HG03045 (cell line): ENCODE results near the gene HAUS5.
"Not testable (repeated sequence)": the region's sequence is repeated elsewhere in the genome, so short reads cannot be mapped to it uniquely, and the experiment has no call there.

Source experiments
- ATAC-seq: cut with Tn5 transposase; IDR thresholded peaks from one replicate; pipeline ENCODE4 v1.9.1; 2021; ENCODE audit warnings: mild to moderate bottlenecking, moderate library complexity; ENCODE audit not compliant: unreplicated experiment

Gene HAUS5

GRCh38 chr19:35612559-35613321 is at the start of gene HAUS5:
TSS of gene HAUS5 (plus strand) at chr19:35612735. CDS start at chr19:35612795, 60 bp downstream.
- ATAC-seq = peak; percentile 73

GRCh38 chr19:35562776-35563175 is 49.8 kb upstream of the HAUS5 start:
- no peak for ATAC-seq

GRCh38 chr19:35563207-35563829 is 49.2 kb upstream of the HAUS5 start, which contains the start of gene ATP4A:
TSS of gene ATP4A (minus strand) at chr19:35563658. CDS start at chr19:35563629, 29 bp downstream.
- ATAC-seq = no peak

- no peak for ATAC-seq
Measured at GRCh38 chr19:35565016-35565856, 47.3 kb upstream of the HAUS5 start.

- ATAC-seq = no peak
Measured at GRCh38 chr19:35566738-35567137, 45.8 kb upstream of the HAUS5 start.

GRCh38 chr19:35569281-35569781 is 43.2 kb upstream of the HAUS5 start:
- no peak for ATAC-seq

- ATAC-seq = no peak
Measured at GRCh38 chr19:35571406-35571965, 41.0 kb upstream of the HAUS5 start.

GRCh38 chr19:35577918-35578317 is 34.6 kb upstream of the HAUS5 start:
- ATAC-seq = no peak

GRCh38 chr19:35578707-35579106 is 33.8 kb upstream of the HAUS5 start:
- no peak for ATAC-seq

- ATAC-seq = no peak
Measured at GRCh38 chr19:35582760-35583159, 29.8 kb upstream of the HAUS5 start.

- no peak for ATAC-seq
Measured at GRCh38 chr19:35585848-35586247, 26.7 kb upstream of the HAUS5 start, which contains the start of gene PMIS2. TSS of gene PMIS2 (plus strand) at chr19:35586173. CDS start at chr19:35586260, 87 bp downstream.

GRCh38 chr19:35587321-35587720 is 25.2 kb upstream of the HAUS5 start:
- ATAC-seq = no peak

GRCh38 chr19:35590875-35591274 is 21.7 kb upstream of the HAUS5 start:
- no peak for ATAC-seq

- ATAC-seq = no peak
Measured at GRCh38 chr19:35592226-35592625, 20.3 kb upstream of the HAUS5 start.

GRCh38 chr19:35595026-35595425 is 17.5 kb upstream of the HAUS5 start:
- ATAC-seq = not testable (repeated sequence)

GRCh38 chr19:35595928-35596327 is 16.6 kb upstream of the HAUS5 start:
- ATAC-seq = no peak

GRCh38 chr19:35596366-35596999 is 16.1 kb upstream of the HAUS5 start:
- ATAC-seq = no peak

- ATAC-seq = no peak
Measured at GRCh38 chr19:35601971-35602370, 10.6 kb upstream of the HAUS5 start.

- not testable (repeated sequence) for ATAC-seq
Measured at GRCh38 chr19:35604436-35604835, 8.1 kb upstream of the HAUS5 start.

- not testable (repeated sequence) for ATAC-seq
Measured at GRCh38 chr19:35607170-35607569, 5.4 kb upstream of the HAUS5 start.
